GM11168 (cell line): ENCODE measurements around the gene TSEN2.
"Not testable (repeated sequence)": the region's sequence is repeated elsewhere in the genome, so short reads cannot be mapped to it uniquely, and the experiment has no call there.

Experiments used
- in situ Hi-C: fragments of 300-500 bp; cut with MboI; formaldehyde crosslinking; loops from one replicate; pipeline ENCODE4 v1.12.0; 2022; ENCODE audit warnings: low sequenced_read_pairs; ENCODE audit not compliant: unreplicated experiment

Gene TSEN2

DNA sequence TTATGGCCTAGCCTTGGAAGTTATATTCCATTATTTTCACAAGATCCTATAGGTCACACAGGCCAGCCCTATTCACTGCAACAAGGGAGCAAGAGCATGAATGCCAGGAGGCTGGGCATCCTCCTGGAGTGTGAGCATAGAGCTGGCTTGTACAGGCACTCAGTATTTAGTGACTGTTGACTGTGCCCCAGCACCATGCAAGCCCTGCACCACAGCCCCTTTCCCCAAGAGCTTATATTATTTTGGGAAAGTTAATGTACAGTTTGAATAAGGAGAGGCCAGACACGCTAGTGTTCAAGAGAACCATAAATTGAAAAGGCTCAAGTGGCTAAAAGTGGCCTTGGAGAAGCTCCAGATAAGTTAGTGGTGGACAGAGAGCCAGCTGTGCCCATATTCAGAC lies 32.3 kb upstream of the TSEN2 start:
- in situ Hi-C loops, result no loop called here

DNA sequence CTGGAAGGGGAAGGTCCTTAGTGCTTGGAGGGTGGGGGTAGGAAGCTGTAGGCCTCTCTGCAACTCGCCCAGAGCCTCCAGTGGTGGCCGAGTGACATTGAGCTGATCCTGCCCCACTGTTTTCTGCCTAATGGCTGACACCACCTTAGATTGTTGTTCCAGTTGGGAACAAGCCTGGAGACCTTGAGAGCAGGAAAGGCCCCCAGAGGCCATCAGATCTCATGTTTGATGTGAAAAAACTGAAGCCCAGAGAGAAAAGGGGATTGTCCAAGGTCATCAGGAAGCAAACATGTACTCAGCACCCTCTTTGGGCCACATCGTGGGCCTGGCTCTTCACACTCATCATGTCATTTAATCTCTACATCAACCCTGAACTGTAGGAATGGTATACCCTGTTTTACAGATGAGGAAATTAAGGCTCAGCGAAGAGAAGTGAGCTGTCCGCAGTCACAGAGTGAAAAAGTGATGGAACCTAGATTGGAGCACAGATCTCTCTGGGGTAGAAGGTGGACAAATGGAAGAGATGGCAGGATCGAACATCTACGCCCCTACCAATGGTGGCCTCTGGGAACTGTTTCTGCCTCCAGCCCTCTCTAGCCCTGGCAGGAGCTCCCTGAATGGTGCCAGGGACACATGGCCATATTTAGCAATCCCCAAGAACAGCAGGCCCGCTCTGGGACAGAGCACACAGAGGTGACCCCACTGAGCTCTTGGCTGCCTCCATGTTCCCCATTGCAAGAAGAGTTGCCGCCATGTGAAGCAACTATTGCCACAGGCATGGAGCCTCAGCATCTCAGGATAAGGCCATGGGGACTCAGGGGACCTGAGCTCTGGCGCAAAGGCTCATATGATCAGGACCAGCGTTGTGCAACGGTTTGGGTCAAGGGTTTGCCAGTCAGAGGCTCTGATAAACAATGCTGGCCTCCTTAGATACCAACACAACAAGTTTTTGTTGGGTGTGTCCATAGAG lies 31.6 kb upstream of the TSEN2 start:
- in situ Hi-C loops, result no loop called here

DNA sequence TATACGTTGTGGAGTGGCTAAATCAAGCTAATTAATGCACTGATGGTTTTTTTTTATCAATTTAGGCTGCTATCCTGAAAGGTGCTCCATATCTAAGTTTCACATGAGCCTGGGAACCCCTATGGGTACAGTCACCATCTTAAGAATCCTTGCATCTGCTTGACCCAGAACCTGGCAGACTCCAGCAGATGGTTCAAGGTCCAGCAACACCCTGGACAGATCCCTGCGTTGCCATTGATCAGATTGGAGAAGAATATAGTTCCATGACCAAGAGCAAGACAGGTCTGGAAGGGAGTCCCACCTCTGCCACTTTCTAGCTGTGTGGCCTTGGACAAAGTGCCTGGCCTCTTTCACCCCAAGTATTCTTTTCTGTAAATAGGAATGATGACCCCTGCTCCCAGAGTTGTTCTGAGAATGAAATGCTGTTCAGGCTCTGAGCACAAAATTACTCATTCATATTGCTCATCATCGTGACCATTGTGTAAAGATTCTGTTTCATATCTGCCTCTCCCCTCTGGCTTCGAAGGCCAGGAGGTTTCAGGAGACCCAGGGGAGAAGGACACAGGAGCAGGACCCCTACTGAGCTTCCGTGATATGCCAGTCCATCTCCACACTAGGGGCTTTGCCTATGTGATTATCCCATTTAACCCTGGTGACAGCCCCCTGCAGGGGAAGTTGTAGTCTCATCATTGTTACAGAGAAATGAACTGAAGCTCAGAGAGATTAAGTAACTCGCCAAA lies 30.0 kb upstream of the TSEN2 start:
- in situ Hi-C loops, result no loop called here

DNA sequence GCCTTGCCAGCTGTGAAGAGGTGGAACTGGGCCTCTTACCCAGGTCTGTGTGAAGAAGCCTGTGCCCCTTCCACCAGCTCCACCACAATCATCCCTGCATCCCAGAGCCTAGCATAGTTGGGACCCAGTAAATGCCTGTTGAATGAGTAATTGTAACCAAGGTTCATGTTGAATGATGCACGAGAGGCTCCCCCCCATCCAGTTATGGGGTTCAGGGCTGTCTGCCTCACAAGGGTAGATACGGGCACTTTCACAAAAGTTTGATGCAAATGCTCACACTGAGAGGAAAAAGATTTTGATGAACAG lies 29.5 kb upstream of the TSEN2 start:
- in situ Hi-C loops, result no loop called here

DNA sequence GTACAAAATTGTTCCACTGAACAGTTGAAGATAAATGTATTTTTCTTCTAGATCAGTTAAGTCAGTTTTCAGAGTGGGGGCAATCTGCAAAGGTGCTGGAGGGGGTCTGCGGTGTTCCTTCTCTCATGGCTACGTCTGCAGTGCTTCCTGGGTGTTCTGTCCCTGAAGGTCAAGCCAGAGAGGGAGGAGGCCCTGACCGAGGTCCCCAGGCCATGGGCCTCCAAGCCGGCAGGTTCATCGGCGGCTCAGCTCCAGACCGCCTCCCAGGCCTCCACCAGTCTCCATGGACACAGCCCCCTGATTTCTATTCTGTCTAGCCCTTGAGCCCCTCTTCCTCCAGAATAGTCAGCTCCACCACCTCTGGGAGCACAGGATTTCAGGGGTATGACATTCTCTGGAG lies 28.5 kb upstream of the TSEN2 start:
- in situ Hi-C loops, result no loop called here

DNA sequence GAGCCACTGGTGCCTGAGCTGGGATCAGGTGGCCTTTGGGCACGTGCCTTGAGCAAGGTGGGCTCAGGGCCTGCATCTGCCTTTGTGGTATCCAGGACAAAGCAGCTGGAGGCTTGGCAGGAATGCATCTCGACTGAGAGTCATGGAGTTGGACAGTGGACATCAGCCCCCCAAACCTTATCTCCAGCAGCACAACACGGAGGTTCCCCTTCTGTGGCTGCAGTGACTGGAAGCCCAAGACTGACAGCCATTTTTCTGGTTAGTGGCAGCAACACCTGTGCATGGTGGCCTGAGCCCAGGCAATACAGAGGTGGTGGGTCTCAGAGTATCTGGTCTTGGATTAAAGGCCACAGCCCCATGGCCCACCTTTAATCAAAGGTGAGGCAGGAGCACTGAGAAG lies 27.8 kb upstream of the TSEN2 start:
- in situ Hi-C loops, result no loop called here

DNA sequence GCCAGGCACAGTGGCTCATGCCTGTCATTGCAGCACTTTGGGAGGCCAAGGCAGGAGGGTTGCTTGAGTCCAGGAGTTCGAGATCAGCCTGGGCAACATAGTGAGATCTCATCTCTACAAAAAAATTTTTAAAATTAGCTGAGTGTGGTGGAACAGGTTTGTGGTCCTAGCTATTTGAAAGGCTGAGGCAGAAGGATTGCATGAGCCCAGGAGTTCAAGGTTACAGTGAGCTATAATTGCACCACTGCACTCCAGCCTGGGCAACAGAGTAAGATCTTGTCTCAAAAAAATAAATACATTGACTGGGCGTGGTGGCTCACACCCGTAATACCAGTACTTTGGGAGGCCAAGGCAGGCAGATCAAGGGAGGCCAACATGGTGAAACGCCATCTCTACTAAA lies 26.9 kb upstream of the TSEN2 start:
- in situ Hi-C loops, result not testable (repeated sequence)

DNA sequence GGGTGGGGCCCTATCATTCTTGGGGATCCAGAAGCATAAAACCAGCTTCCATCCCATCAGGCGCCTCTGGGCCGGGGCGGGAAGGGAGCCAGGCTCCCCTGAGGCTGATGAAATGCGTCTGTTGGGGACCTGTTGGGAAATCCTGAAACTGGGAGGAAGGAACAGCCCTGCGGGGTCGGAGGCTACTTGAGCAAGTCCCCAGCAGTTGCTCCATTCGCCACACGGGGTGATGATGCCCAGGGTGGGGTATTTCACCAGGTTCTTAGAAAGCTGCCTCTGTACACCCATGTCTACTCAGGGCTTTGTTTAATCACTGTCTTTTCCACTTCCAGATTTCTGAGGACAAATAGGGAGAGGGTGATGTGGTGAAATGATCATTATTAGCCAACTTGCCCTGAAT lies 25.4 kb upstream of the TSEN2 start:
- in situ Hi-C loops, result no loop called here

DNA sequence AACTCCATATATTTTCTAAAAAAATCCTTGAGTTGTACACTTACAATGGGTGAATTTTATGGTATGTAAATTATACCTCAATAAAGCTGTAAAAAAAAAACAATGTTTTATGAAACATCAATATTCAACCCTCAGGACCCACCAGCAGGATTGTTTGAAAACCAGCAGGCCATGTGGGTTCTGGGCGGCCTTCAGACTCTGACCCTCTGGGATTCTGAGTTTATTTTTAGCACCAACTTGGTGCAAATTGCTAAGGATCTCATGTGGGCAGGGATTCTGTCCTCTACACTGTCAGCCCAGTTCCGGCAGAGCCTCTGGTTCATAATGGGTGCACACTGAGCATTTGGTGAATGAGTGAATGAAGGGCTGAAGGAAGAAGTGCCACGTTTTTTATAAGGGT lies 24.2 kb upstream of the TSEN2 start:
- in situ Hi-C loops, result no loop called here

DNA sequence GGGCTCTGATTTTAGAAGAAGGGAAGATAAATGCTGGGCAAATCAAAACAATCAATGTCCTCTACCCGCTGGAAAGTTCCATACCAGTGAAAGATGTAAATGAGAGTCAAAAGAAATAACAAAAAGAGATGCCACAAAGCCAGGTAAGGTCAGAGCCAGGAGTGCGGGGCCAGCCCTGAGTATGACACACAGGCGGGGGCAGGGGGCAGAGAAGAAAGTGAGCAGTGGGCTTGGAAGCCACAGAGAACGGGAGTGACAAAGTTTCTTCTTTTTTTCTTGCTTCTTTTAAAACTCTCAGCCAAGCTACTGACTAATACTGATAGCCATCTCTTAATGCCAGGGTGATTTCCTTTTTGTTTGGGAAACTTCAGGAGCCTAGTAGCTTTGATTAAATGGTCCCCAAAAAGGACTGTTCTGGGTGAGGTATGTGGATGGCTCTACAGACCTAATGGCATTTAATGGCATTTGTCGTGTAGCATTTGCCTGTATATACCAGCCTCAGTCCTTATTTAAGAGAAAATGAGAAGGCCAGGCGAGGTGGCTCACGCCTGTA lies 23.1 kb upstream of the TSEN2 start:
- in situ Hi-C loops, result no loop called here

DNA sequence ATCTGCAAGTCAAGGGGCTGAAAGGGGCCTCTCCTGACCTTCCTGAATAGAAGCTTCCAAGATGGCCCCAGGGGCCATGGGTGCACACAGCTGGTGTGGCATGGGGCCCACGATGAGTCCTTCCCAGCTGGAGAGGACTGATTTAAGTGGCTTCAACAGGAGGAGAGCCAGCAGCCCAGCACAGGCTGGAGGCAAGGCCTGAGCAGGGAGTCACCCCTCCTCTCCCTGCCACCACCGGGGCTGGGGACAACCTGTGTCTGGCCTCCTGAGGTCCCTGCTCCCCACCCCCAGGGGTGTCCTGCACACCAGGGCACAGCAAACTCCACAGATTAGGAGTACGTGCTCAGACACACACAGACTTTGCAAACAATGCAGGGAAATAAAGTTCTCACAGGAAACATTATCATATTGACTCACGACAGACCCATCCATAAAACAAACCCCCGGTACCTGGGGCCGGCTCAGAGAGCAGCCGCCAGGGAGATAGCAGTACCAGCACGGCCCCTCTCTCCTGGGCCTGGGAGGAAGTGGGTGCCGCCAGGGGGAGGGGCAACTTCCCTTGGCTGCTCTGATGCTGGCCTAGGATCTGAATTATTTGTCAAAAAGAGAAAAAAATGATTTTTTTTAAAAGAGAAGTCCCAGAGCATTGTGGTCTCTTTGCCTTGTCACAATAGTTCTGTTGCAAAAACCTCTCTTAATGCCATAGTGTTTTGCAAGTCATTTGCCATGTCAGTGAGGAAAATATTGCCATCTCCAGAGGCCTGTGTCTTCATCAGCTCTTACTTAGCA lies 21.9 kb upstream of the TSEN2 start:
- in situ Hi-C loops, result no loop called here

DNA sequence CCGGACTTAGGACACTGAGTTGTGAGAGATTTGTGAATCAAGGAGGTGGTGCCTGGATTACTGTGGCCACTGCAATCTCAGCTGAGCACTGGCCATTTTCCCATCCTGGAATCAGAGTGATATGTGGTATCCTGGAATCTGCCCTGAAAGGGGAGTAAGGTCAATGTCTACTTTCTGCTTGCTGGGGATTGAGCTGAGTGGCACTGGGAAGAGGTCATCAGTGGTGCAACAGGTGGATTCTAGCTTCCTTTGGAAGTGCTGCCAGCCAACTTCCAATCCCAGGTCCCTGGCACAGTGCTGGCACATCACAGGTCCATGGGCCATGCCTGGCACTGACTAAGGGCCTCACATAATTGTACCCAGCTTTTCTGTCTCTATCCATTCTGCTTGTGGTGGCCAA lies 20.6 kb upstream of the TSEN2 start:
- in situ Hi-C loops, result no loop called here

DNA sequence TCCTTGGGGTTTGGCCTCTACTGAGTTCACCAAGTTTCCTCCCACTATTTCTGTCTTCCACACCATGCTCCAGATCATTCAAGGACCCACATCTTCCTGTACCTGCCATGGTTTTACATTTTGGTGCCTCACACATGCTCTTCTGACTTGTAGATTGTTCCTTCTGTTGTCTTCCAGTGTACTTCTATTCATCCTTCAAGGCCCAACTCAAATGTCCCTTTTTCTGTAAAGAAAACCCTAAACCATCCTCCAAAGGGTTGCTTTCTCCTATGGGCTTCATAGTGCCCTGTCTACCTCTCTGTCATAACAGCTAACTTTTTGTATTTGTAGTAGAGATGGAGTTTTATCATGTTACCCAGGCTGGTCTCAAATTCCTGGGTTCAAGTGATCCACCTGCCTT lies 20.1 kb upstream of the TSEN2 start:
- in situ Hi-C loops, result no loop called here

DNA sequence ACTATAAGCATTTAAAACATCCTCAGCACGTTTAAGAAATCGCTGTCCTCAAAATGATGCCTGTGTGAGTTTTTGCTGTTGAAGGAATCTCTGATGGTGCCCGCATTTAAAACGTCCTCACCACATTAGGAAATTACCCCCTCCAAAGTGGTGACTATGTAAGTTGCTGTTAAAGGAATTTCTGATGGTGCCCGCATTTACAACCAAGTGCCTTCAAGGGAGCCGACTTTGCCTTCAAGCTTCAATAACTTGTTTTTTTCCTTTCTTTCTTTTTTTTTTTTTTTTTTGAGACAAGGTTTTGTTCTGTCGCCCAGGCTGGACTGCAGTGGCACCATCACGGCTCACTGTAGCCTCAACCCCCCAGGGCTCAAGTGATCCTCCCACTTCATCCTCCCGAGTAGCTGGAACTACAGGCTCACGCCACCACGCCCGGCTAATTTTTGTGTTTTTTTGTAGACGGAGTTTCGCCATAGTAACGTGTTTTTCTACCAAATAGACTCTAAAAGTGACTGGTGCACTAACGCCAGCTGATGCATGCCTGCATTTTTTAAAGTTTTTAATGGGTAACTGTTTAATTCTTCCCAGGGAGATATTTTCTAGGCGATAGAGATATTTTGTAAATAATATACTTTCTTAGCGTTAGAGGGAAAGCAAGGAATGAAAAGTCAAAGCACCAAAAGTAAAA lies 19.0 kb upstream of the TSEN2 start:
- in situ Hi-C loops, result no loop called here

DNA sequence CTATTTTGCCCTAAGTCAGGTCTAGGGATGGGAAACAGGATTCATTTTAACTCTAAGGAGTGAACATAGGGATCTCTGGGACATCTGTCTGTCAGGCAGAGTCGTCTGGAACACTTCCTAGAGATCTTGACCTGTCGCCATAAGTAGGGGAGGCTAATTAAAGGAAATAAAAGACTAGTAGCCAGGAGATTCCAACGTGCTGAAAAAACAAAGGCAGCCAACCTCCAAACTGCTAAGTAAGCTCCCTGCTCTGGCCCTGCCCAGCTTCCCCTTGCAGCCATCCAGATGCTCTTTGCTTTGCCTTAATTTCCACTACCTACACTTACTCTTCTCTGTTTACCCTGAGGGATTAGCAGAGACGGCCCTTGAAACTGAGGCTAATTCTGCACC lies 18.4 kb upstream of the TSEN2 start:
- in situ Hi-C loops, result no loop called here

DNA sequence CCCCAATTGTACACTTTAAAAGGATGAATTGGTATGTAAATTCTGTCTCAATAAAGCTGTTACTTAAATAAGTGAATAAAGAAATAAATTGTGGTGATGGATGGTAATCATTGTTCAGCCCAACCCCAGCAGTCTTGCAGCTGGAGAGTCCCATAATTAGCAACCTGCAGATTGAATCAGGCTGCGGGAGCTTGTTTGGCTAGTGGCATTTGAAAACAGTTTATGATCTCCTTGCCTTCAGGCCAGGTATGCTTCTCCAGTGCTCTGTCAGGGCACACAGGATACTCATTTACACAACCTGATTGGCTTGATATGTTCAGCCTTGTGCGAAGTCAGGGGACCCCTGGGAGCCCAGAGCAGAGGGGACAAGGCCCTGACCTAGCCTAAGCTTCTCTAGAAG lies 16.5 kb upstream of the TSEN2 start:
- in situ Hi-C loops, result no loop called here

DNA sequence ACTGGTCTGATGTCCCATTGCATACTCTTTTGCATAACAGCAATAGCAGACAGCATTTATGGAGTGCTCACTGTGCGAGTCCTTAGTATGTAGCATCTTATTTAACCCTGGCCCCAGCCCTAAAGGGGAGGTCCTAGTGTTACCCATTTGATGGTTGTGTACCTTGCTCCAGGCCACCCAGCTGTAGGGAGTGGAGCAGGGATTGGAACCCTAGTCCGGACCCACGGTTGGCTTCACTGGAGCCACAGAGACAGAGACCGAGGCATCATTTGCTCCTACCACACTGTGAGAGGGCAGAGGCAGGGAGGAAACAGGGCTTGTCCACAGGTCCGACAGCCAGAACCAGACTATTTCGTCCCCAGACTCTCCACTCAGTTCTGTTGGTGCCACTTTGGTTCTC lies 16.0 kb upstream of the TSEN2 start:
- in situ Hi-C loops, result no loop called here

DNA sequence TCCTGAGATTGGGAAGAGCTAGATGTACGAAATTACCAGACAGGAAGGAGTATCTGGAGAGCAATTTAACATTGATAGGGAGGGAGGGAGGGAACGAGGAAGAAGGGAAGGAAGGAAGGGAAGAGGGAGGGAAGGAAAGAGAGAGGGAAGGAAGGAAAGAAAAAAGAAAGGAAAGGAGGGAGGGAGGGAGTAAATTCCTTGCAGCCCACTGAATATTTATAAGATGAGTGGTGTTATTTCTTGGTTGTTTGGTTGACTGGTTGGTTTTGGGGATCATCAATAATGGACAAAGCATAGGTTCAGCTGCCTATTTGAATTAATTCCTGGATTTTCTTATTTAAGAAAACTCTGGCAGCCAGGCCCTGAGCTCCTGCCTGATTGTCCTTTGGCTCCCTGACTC lies 15.5 kb upstream of the TSEN2 start:
- in situ Hi-C loops, result no loop called here

DNA sequence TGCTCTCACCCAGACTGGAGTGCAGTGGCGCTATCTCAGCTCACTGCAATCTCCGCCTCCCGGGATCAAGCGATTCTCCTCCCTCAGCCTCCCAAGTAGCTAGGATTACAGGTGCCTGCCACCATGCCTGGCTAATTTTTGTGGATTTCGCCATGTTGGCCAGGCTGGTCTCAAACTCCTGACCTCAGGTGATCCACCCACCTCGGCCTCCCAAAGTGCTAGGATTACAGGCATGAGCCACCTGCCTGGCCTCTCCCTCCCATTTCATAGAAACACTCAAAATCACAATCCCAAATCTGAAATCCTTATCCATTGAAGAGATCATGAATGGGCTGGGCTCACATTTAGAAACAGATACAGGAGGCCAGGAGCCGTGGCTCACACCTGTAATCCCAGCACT lies 15.1 kb upstream of the TSEN2 start:
- in situ Hi-C loops, result not testable (repeated sequence)

DNA sequence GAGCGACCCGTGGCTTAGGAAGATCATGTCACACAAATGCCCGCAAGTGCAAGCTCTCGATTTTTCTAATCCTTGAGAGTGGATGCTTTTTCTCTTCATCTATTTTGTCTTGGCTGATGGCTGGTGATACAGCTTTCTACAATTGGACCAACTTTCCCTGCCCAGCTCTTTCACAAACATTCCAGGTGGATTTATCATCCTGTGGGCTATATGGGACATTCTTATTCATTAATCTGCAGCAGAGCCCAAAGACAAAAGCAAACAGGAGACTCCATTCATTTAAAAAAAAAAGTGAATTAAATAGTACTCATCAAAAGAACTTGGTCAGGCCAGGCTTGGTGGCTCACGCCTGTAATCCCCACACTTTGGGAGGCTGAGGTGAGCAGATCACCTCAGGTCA lies 14.2 kb upstream of the TSEN2 start:
- in situ Hi-C loops, result no loop called here
